ENCODE measurements around the gene UGT1A1. TPM values are rescaled to one million over a fixed set of nuclear protein-coding genes. Genes with fewer than 3 reads are reported as not detected.

The UGT1A1 gene
- total and polyA plus RNA-seq, 2 donors (not counting 1 experiment from before 2014, with no cell fraction given), result not detected

DNA sequence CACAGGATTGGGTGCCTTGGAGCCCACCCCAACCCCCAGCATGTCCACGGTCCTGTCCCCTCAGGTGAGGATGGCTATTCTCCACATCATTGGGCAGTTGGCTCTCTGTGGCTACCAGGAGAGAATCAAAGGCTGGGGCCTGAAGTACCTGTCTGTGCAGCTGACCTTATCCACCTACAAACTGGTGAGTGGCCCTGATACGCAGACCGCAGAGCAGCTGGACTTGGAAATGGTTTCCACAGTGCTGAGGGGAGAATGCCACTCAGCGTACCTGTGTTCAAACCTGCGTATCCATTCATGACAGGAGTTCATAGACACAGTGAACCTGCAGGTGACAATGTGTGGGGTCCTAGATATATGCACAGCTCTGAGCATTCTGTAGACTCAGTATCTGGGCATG, 39.6 kb downstream of the UGT1A1 start:
- ChIA-PET CTCF (no interaction called here), POLR2A (no interaction called here)
- no peaks in the 10 kb centered on the region for H3K4me1 Mint-ChIP-seq
- no peak overlapping the region for H3K27ac Mint-ChIP-seq
- intact Hi-C loops (cut with micrococcal nuclease), result no loop called here
- no peak for TF ChIP-seq EZH2 (IDR thresholded peaks at IDR 0.05; ENCODE audit: borderline replicate concordance, insufficient read depth, low read depth, low read length, poor library complexity, severe bottlenecking)
- TF ChIP-seq CTCF (IDR thresholded peaks at IDR 0.05), result no peak
- no peak overlapping the region for H3K4me2 ChIP-seq (replicated peaks; ENCODE audit: low read depth, low read length, poor library complexity, severe bottlenecking)
- no peaks in the 10 kb centered on the region for H3K79me2 ChIP-seq (ENCODE audit: control insufficient read depth, insufficient read depth, low read length)
- H3K9me3 ChIP-seq (ENCODE audit: control extremely low read depth in 1 of 3, control insufficient read depth in 2 of 3, insufficient read depth in 1 of 3, low read length in 2 of 3), result no peaks in the 10 kb centered on the region
- H3K9ac ChIP-seq (ENCODE audit: low read length), result no peak overlapping the region
- H3K27me3 ChIP-seq (replicated peaks in 1 of 4; ENCODE audit: control extremely low read depth in 1 of 4, control insufficient read depth in 3 of 4, insufficient read depth in 4 of 4, low read length in 3 of 4), result peaks cover 0 to 4% (median 0%) of the 10 kb centered on the region in 4 experiments
- WGBS (ENCODE audit: insufficient coverage), result 44% methylated on average over 4 of the region's 5 CpGs
- H3K36me3 ChIP-seq (replicated peaks in 1 of 2; ENCODE audit: control extremely low read depth in 1 of 2, control insufficient read depth in 1 of 2, extremely low read depth in 1 of 2, insufficient read depth in 2 of 2, low read length in 1 of 2), result no peaks in the 10 kb centered on the region
- H3K4me3 ChIP-seq (ENCODE audit: control extremely low read depth in 1 of 5, extremely low read depth in 1 of 5, insufficient read depth in 1 of 5, low read depth in 2 of 5, low read length in 4 of 5), result no peak overlapping the region
- H4K20me1 ChIP-seq (ENCODE audit: control insufficient read depth, insufficient read depth, low read length, poor library complexity, severe bottlenecking), result no peaks in the 10 kb centered on the region
- ATAC-seq (ENCODE audit: low read depth) (no peak), DNase-seq (no peak)
- peaks cover 2% of the 10 kb centered on the region for H3K9me3 Mint-ChIP-seq (ENCODE audit: insufficient read depth)
- no peak overlapping the region for H3K27ac ChIP-seq (ENCODE audit: low read length in 2 of 2)
- no peak overlapping the region for H3K4me3 Mint-ChIP-seq
- H2AFZ ChIP-seq (ENCODE audit: insufficient read depth, low read depth, low read length, poor library complexity, severe bottlenecking), result no peak overlapping the region
- H3K4me1 ChIP-seq (ENCODE audit: control insufficient read depth in 2 of 2, insufficient read depth in 2 of 2, low read length in 2 of 2), result no peaks in the 10 kb centered on the region
- peaks cover 17% of the 10 kb centered on the region for H3K27me3 Mint-ChIP-seq

DNA sequence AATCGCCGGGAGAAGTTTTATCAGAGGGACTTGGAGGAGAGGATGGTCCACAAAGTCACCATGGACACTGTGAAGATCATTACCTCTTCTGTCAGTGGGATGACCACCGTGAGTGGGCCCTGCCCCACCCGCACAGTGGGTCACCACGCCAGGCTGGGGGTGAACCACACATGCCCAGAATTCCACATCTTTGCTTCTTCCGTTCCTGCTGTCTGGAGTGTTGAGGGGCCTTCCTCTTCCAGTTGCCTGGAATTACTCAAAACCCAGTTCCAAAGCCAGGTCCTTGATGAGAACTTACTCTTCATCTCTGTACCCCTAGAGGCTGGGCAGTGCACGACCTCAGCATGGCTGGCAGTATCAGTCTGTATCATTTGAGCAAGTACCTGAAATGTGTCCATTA, 40.1 kb downstream of the UGT1A1 start:
- Mint-ChIP-seq H3K9me3 (ENCODE audit: insufficient read depth) (peaks cover 2% of the 10 kb centered on the region), H3K27me3 (peaks cover 17% of the 10 kb centered on the region), H3K27ac (no peak overlapping the region), H3K4me1 (no peaks in the 10 kb centered on the region), H3K4me3 (no peak overlapping the region)
- H3K4me1 ChIP-seq (ENCODE audit: control insufficient read depth in 2 of 2, insufficient read depth in 2 of 2, low read length in 2 of 2), result no peaks in the 10 kb centered on the region
- POLR2A ChIA-PET, result no interaction called here
- no peaks in the 10 kb centered on the region for H4K20me1 ChIP-seq (ENCODE audit: control insufficient read depth, insufficient read depth, low read length, poor library complexity, severe bottlenecking)
- no peak overlapping the region for H3K4me3 ChIP-seq (ENCODE audit: control extremely low read depth in 1 of 5, extremely low read depth in 1 of 5, insufficient read depth in 1 of 5, low read depth in 2 of 5, low read length in 4 of 5)
- no peak overlapping the region for H3K27ac ChIP-seq (ENCODE audit: low read length in 2 of 2)
- 85% methylated on average over 7 of the region's 7 CpGs for WGBS (ENCODE audit: insufficient coverage)
- no peak overlapping the region for H3K4me2 ChIP-seq (replicated peaks; ENCODE audit: low read depth, low read length, poor library complexity, severe bottlenecking)
- H3K9me3 ChIP-seq (ENCODE audit: control extremely low read depth in 1 of 3, control insufficient read depth in 2 of 3, insufficient read depth in 1 of 3, low read length in 2 of 3), result no peaks in the 10 kb centered on the region
- H2AFZ ChIP-seq (ENCODE audit: insufficient read depth, low read depth, low read length, poor library complexity, severe bottlenecking), result no peak overlapping the region
- intact Hi-C loops (cut with micrococcal nuclease), result no loop called here
- no peak for TF ChIP-seq EZH2 (IDR thresholded peaks at IDR 0.05; ENCODE audit: borderline replicate concordance, insufficient read depth, low read depth, low read length, poor library complexity, severe bottlenecking)
- no peak for TF ChIP-seq CTCF (IDR thresholded peaks at IDR 0.05)
- no peaks in the 10 kb centered on the region for H3K79me2 ChIP-seq (ENCODE audit: control insufficient read depth, insufficient read depth, low read length)
- H3K36me3 ChIP-seq (replicated peaks in 1 of 2; ENCODE audit: control extremely low read depth in 1 of 2, control insufficient read depth in 1 of 2, extremely low read depth in 1 of 2, insufficient read depth in 2 of 2, low read length in 1 of 2), result no peaks in the 10 kb centered on the region
- ATAC-seq (ENCODE audit: low read depth) (no peak), DNase-seq (no peak)
- peaks cover 0 to 6% (median 0%) of the 10 kb centered on the region in 4 experiments for H3K27me3 ChIP-seq (replicated peaks in 1 of 4; ENCODE audit: control extremely low read depth in 1 of 4, control insufficient read depth in 3 of 4, insufficient read depth in 4 of 4, low read length in 3 of 4)
- CTCF ChIA-PET, result no interaction called here
- H3K9ac ChIP-seq (ENCODE audit: low read length), result no peak overlapping the region
